Neural cell (in vitro differentiated cells): ENCODE measurements around the gene PAK4. TPM values are rescaled to one million over a fixed set of nuclear protein-coding genes. Genes with fewer than 3 reads are reported as not detected.

Experiments used
- H2AFZ ChIP-seq: fragments of 200-600, 300-800 bp; sonication (generic), shearing (Covaris generic); 2 replicates; pipeline ENCODE4 v1.6.0; 2014; ENCODE audit warnings: low read depth, mild to moderate bottlenecking, antibody characterized with exemption, low read length, moderate library complexity
- H3F3A ChIP-seq: fragments of 200-600 bp; shearing (Covaris generic); 2 replicates; pipeline ENCODE4 v1.6.1; 2016; ENCODE audit warnings: mild to moderate bottlenecking, moderate library complexity, mixed read lengths, antibody characterized with exemption, low read length; ENCODE audit not compliant: insufficient read depth, poor library complexity, severe bottlenecking
- H3K27ac ChIP-seq: fragments of 200-600, 300-800 bp; sonication (generic), shearing (Covaris generic); 2 replicates; pipeline ENCODE4 v1.5.1; 2014; ENCODE audit warnings: mild to moderate bottlenecking, low read length, moderate library complexity
- H3K27me3 ChIP-seq: fragments of 300-800, 200-600 bp; sonication (generic), shearing (Covaris generic); 2 replicates; pipeline ENCODE4 v1.6.0; 2014; ENCODE audit warnings: mild to moderate bottlenecking, low read depth, low read length, moderate library complexity; ENCODE audit not compliant: insufficient read depth
- H3K36me3 ChIP-seq: fragments of 300-800, 200-600 bp; sonication (generic), shearing (Covaris generic); 2 replicates; pipeline ENCODE4 v1.5.1; 2014; ENCODE audit warnings: mild to moderate bottlenecking, antibody characterized with exemption, low read length, moderate library complexity; ENCODE audit not compliant: insufficient read depth
- H3K4me2 ChIP-seq: fragments of 300-800, 200-600 bp; sonication (generic), shearing (Covaris generic); 2 replicates; pipeline ENCODE4 v1.6.0; 2014; ENCODE audit warnings: mild to moderate bottlenecking, low read length
- H3K4me3 ChIP-seq: fragments of 300-800, 200-600 bp; sonication (generic), shearing (Covaris generic); 2 replicates; pipeline ENCODE4 v1.5.1; 2014; ENCODE audit warnings: mild to moderate bottlenecking, low read length, moderate library complexity
- H3K79me2 ChIP-seq: fragments of 200-600 bp; shearing (Covaris generic); replicated peaks from 2 replicates; pipeline ENCODE4 v1.6.0; 2014; ENCODE audit warnings: mild to moderate bottlenecking, low read length, moderate library complexity; ENCODE audit not compliant: insufficient read depth
- H3K9ac ChIP-seq: fragments of 300-800, 200-600 bp; sonication (generic), shearing (Covaris generic); 2 replicates; pipeline ENCODE4 v1.6.1; 2016; ENCODE audit warnings: mild to moderate bottlenecking, low read length, mixed read lengths
- H3K9me2 ChIP-seq: fragments of 200-600 bp; shearing (Covaris generic); 2 replicates; pipeline ENCODE4 v1.6.1; 2016; ENCODE audit warnings: mild to moderate bottlenecking, low read length, mixed read lengths; ENCODE audit not compliant: insufficient read depth
- H3K9me3 ChIP-seq: fragments of 200-600, 300-800 bp; sonication (generic), shearing (Covaris generic); 2 replicates; pipeline ENCODE4 v1.6.1; 2016; ENCODE audit warnings: mild to moderate bottlenecking, mixed run types, low read length, moderate library complexity, mixed read lengths
- H4K20me1 ChIP-seq: fragments of 200-600 bp; shearing (Covaris generic); 2 replicates; pipeline ENCODE4 v1.6.1; 2016; ENCODE audit warnings: mild to moderate bottlenecking, mixed run types; ENCODE audit not compliant: insufficient read depth
- CTCF ChIP-seq: fragments of 450-650 bp; IDR thresholded peaks from 2 replicates; pipeline ENCODE4 v1.5.1; 2014; ENCODE audit warnings: antibody characterized with exemption, mild to moderate bottlenecking, moderate library complexity; ENCODE audit not compliant: poor library complexity, severe bottlenecking
- EP300 ChIP-seq: fragments of 450-650 bp; conservative IDR thresholded peaks from 2 replicates; pipeline ENCODE4 v1.6.1; 2014; ENCODE audit warnings: antibody characterized with exemption, mild to moderate bottlenecking, moderate library complexity; ENCODE audit not compliant: poor library complexity, severe bottlenecking
- EZH2 ChIP-seq: fragments of 200-600, 300-800 bp; shearing (Covaris generic), sonication (generic); IDR thresholded peaks from 2 replicates; pipeline ENCODE4 v1.6.1; 2014; ENCODE audit warnings: antibody characterized with exemption, low read length, borderline replicate concordance, mild to moderate bottlenecking; ENCODE audit not compliant: insufficient read depth, poor library complexity, severe bottlenecking
- MXI1 ChIP-seq: fragments of 450-650 bp; conservative IDR thresholded peaks from 2 replicates; pipeline ENCODE4 v1.6.1; 2014; ENCODE audit warnings: antibody characterized with exemption, mild to moderate bottlenecking; ENCODE audit not compliant: poor library complexity, severe bottlenecking
- POLR2AphosphoS5 ChIP-seq: IDR thresholded peaks from 2 replicates; pipeline ENCODE4 v1.6.1; 2012
- RAD21 ChIP-seq: fragments of 450-650 bp; conservative IDR thresholded peaks from 2 replicates; pipeline ENCODE4 v1.6.1; 2014; ENCODE audit warnings: antibody characterized with exemption, mild to moderate bottlenecking, moderate library complexity
- REST ChIP-seq: IDR thresholded peaks from 2 replicates; pipeline ENCODE4 v1.6.1; 2012; ENCODE audit warnings: borderline replicate concordance
- SMC3 ChIP-seq: fragments of 450-650 bp; conservative IDR thresholded peaks from 2 replicates; pipeline ENCODE4 v1.6.1; 2014; ENCODE audit warnings: antibody characterized with exemption, mild to moderate bottlenecking, moderate library complexity; ENCODE audit not compliant: poor library complexity
- TAF1 ChIP-seq: IDR thresholded peaks from 2 replicates; pipeline ENCODE4 v1.6.1; 2012; ENCODE audit warnings: low read depth
- polyA minus RNA-seq: library from RNA; depleted of rRNA, polyadenylated mRNA; stranded (reverse); fragments of >200 nt; gene quantifications from 2 replicates; pipeline ENCODE4 v1.2.3, GENCODE V29; 2014
- polyA plus RNA-seq: library from polyadenylated mRNA; depleted of rRNA; stranded (reverse); fragments of >200 nt; gene quantifications from 2 replicates; pipeline ENCODE4 v1.2.3, GENCODE V29; 2014

Gene PAK4
- polyA plus RNA-seq (5.4 and 7.2 TPM in 2 replicates), polyA minus RNA-seq (5.6 and 7.8 TPM in 2 replicates)

- peak within 1 kb of the TSS; percentile 86 for H3K4me3 ChIP-seq
- peak within 1 kb of the TSS; percentile 95 for H2AFZ ChIP-seq
- H3K4me2 ChIP-seq: peak within 1 kb of the TSS; percentile 73
- peak within 1 kb of the TSS; percentile 79 for H3K27ac ChIP-seq
- H3K9ac ChIP-seq: peak within 1 kb of the TSS; percentile 85
- H4K20me1 ChIP-seq: no peaks in the 10 kb centered on the region
- H3K27me3 ChIP-seq: no peaks in the 10 kb centered on the region
- H3K36me3 ChIP-seq: no peaks in the 10 kb centered on the region
- peaks cover 24% of the 10 kb centered on the region for H3K79me2 ChIP-seq
- TF ChIP-seq REST: peak; percentile 87
- TF ChIP-seq CTCF: peak; percentile 31
- peak; percentile 92 for TF ChIP-seq TAF1
- TF ChIP-seq EZH2: no peak
- TF ChIP-seq SMC3: peak; percentile 38
- TF ChIP-seq MXI1: peak; percentile 89
- TF ChIP-seq EP300: peak; percentile 39
- no peak for TF ChIP-seq RAD21
- TF ChIP-seq POLR2AphosphoS5: peak; percentile 93
- no peaks in the 10 kb centered on the region for H3K9me3 ChIP-seq
- H3K9me2 ChIP-seq: no peaks in the 10 kb centered on the region
- H3F3A ChIP-seq: no peaks in the 10 kb centered on the region
Observed at GRCh38 chr19:39125554-39126311, at the start of gene PAK4. TSS of gene PAK4 (plus strand) at chr19:39125786. CDS start at chr19:39169554, 43,768 bp downstream.

- peaks cover 2% of the 10 kb centered on the region for H3K27me3 ChIP-seq
- H3F3A ChIP-seq: no peaks in the 10 kb centered on the region
- no peaks in the 10 kb centered on the region for H3K79me2 ChIP-seq
- no peak overlapping the region for H3K27ac ChIP-seq
- no peaks in the 10 kb centered on the region for H4K20me1 ChIP-seq
- no peaks in the 10 kb centered on the region for H3K36me3 ChIP-seq
- no peak overlapping the region for H3K4me2 ChIP-seq
- no peaks in the 10 kb centered on the region for H3K9me2 ChIP-seq
- H3K4me3 ChIP-seq: no peak overlapping the region
- H2AFZ ChIP-seq: no peak overlapping the region
- no peaks in the 10 kb centered on the region for H3K9me3 ChIP-seq
- H3K9ac ChIP-seq: no peak overlapping the region
- no peak for TF ChIP-seq TAF1
- TF ChIP-seq MXI1: no peak
- no peak for TF ChIP-seq CTCF
- TF ChIP-seq POLR2AphosphoS5: no peak
- TF ChIP-seq RAD21: no peak
- TF ChIP-seq SMC3: no peak
- no peak for TF ChIP-seq REST
- TF ChIP-seq EZH2: no peak
- no peak for TF ChIP-seq EP300
Observed at GRCh38 chr19:39077323-39077722, 48.3 kb upstream of the PAK4 start.
